Adrenal gland (tissue), 5 donors: Measurements from ENCODE around the gene CD207.
"Not testable (repeated sequence)": the region's sequence is repeated elsewhere in the genome, so short reads cannot be mapped to it uniquely, and the experiment has no call there.

Experiments
- POLR2A ChIP-seq, 2 donors: fragments of 450-650 bp; IDR thresholded peaks; one replicate each; pipeline ENCODE4 v1.6.1; 2017; ENCODE audit warnings: antibody characterized with exemption in 2 of 2, mild to moderate bottlenecking in 2 of 2, moderate library complexity in 1 of 2
- TF ChIP-seq, protein P1 (sequence below), 6 experiments: fragments of 450-650 bp in 4 of 6; fragments of 200-600 bp in 2 of 6; sonication (generic) in 1 of 6; IDR thresholded peaks; 1 replicate in 5 of 6; 2 replicates in 1 of 6; pipeline versions ENCODE4 v1.5.1 to v1.8.0; 2016 to 2021; ENCODE audit warnings: antibody characterized with exemption in 6 of 6, mild to moderate bottlenecking in 2 of 6, moderate library complexity in 1 of 6
- donor health status: DM: no; HTN: no; CAD: no.

DNA sequence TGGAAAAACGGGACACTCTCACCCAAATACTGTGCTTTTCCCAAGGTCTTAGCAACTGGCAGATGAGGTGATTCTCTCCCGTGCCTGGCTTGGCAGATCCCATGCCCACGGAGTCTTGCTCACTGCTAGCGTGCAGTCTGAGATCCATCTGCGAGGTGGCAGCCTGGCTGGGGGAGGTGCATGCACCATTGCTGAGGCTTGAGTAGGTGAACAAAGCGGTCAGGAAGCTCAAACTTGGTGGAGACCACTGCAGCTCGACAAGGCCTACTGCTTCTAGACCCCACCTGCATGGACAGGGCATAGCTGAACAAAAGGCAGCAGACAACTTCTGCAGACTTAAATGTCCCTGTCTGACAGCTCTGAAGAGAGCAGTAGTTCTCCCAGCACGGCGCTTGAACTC, 40.5 kb upstream of the CD207 start:
- TF ChIP-seq POLR2A (IDR thresholded peaks at IDR 0.05), result not testable (repeated sequence)
- TF ChIP-seq, protein P1, sequence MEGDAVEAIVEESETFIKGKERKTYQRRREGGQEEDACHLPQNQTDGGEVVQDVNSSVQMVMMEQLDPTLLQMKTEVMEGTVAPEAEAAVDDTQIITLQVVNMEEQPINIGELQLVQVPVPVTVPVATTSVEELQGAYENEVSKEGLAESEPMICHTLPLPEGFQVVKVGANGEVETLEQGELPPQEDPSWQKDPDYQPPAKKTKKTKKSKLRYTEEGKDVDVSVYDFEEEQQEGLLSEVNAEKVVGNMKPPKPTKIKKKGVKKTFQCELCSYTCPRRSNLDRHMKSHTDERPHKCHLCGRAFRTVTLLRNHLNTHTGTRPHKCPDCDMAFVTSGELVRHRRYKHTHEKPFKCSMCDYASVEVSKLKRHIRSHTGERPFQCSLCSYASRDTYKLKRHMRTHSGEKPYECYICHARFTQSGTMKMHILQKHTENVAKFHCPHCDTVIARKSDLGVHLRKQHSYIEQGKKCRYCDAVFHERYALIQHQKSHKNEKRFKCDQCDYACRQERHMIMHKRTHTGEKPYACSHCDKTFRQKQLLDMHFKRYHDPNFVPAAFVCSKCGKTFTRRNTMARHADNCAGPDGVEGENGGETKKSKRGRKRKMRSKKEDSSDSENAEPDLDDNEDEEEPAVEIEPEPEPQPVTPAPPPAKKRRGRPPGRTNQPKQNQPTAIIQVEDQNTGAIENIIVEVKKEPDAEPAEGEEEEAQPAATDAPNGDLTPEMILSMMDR (IDR thresholded peaks at IDR 0.05), result not testable (repeated sequence)
